HEK293 (cell line): ENCODE measurements around the gene TMEM231.
"Not testable (repeated sequence)": the region's sequence is repeated elsewhere in the genome, so short reads cannot be mapped to it uniquely, and the experiment has no call there.

ENCODE experiments used
- CTCF ChIA-PET: fragments of 350-600 bp; formaldehyde crosslinking; extraction: SDS; loops from one replicate; lab custom pipeline; 2021; ENCODE audit warnings: antibody characterized with exemption; lab: Yijun Ruan, JAX
- POLR2A ChIA-PET: fragments of 300-600 bp; formaldehyde crosslinking; extraction: SDS; loops from one replicate; lab custom pipeline; 2020; ENCODE audit warnings: antibody characterized with exemption, inconsistent platforms; lab: Yijun Ruan, JAX
- H3K27ac ChIP-seq: fragments of 200-500 bp; sonication (Bioruptor generic); 2 replicates; pipeline ENCODE4 v1.5.1; 2014; ENCODE audit warnings: low read depth, low read length, control low read depth, inconsistent platforms; ENCODE audit errors: extremely low read depth
- H3K36me3 ChIP-seq, 2 experiments: fragments of 200-500 bp in 1 of 2; sonication (Bioruptor generic) in 1 of 2; 1 replicate in 1 of 2; 2 replicates in 1 of 2; pipeline ENCODE4 v1.5.1; 2014 to 2017; ENCODE audit warnings: inconsistent platforms in 2 of 2, low read length in 2 of 2; ENCODE audit not compliant: control insufficient read depth in 2 of 2, insufficient read depth in 1 of 2
- H3K4me1 ChIP-seq: fragments of 200-500 bp; sonication (Bioruptor generic); 2 replicates; pipeline ENCODE4 v1.5.1; 2014; ENCODE audit warnings: mild to moderate bottlenecking, low read length, inconsistent platforms; ENCODE audit not compliant: control insufficient read depth, insufficient read depth
- H3K4me3 ChIP-seq: 2 replicates; pipeline ENCODE4 v1.5.1; 2011; ENCODE audit warnings: low read depth, mild to moderate bottlenecking, control low read depth, low read length, moderate library complexity
- H3K9me3 ChIP-seq: fragments of 200-500 bp; sonication (Bioruptor generic); 2 replicates; pipeline ENCODE4 v1.5.1; 2014; ENCODE audit warnings: low read depth, low read length, inconsistent platforms; ENCODE audit not compliant: control insufficient read depth, insufficient read depth
- EGR2 ChIP-seq: fragments of 450-650 bp; formaldehyde crosslinking; IDR thresholded peaks from 2 replicates; pipeline ENCODE4 v1.5.1; 2016; ENCODE audit warnings: low read depth, missing biosample characterization, missing genetic modification characterization
- KLF16 ChIP-seq: fragments of 450-650 bp; formaldehyde crosslinking; IDR thresholded peaks from 2 replicates; pipeline ENCODE4 v1.5.1; 2017; ENCODE audit warnings: missing biosample characterization, missing genetic modification characterization
- MZF1 ChIP-seq: fragments of 450-650 bp; formaldehyde crosslinking; IDR thresholded peaks from 2 replicates; pipeline ENCODE4 v1.5.1; 2017; ENCODE audit warnings: missing biosample characterization, missing genetic modification characterization, borderline replicate concordance
- RBAK ChIP-seq: fragments of 450-650 bp; formaldehyde crosslinking; IDR thresholded peaks from 2 replicates; pipeline ENCODE4 v1.5.1; 2016; ENCODE audit warnings: missing biosample characterization, missing genetic modification characterization
- ZFP37 ChIP-seq: fragments of 450-650 bp; formaldehyde crosslinking; IDR thresholded peaks from 2 replicates; pipeline ENCODE4 v1.5.1; 2016; ENCODE audit warnings: missing biosample characterization, missing genetic modification characterization
- ZFP41 ChIP-seq: fragments of 450-650 bp; formaldehyde crosslinking; IDR thresholded peaks from 2 replicates; pipeline ENCODE4 v1.5.1; 2016; ENCODE audit warnings: missing biosample characterization, missing genetic modification characterization, borderline replicate concordance
- ZFP69B ChIP-seq: fragments of 450-650 bp; formaldehyde crosslinking; IDR thresholded peaks from 2 replicates; pipeline ENCODE4 v1.5.1; 2016; ENCODE audit warnings: missing biosample characterization, missing genetic modification characterization
- ZNF169 ChIP-seq: fragments of 450-650 bp; formaldehyde crosslinking; IDR thresholded peaks from 2 replicates; pipeline ENCODE4 v1.5.1; 2016; ENCODE audit warnings: missing biosample characterization, missing genetic modification characterization
- ZNF214 ChIP-seq: fragments of 450-650 bp; formaldehyde crosslinking; IDR thresholded peaks from 2 replicates; pipeline ENCODE4 v1.5.1; 2017; ENCODE audit warnings: missing biosample characterization, mild to moderate bottlenecking, missing genetic modification characterization, borderline replicate concordance
- ZNF292 ChIP-seq: fragments of 450-650 bp; formaldehyde crosslinking; IDR thresholded peaks from 2 replicates; pipeline ENCODE4 v1.5.1; 2016; ENCODE audit warnings: low read depth, missing biosample characterization, missing genetic modification characterization, borderline replicate concordance
- ZNF311 ChIP-seq: fragments of 450-650 bp; formaldehyde crosslinking; IDR thresholded peaks from 2 replicates; pipeline ENCODE4 v1.5.1; 2017; ENCODE audit warnings: missing biosample characterization, missing genetic modification characterization, borderline replicate concordance
- ZNF341 ChIP-seq: fragments of 450-650 bp; formaldehyde crosslinking; IDR thresholded peaks from 2 replicates; pipeline ENCODE4; 2016; ENCODE audit warnings: low read depth, missing biosample characterization, missing genetic modification characterization
- ZNF366 ChIP-seq: fragments of 450-650 bp; formaldehyde crosslinking; conservative IDR thresholded peaks from 2 replicates; pipeline ENCODE4 v1.5.1; 2016; ENCODE audit warnings: missing biosample characterization, missing genetic modification characterization
- ZNF404 ChIP-seq: fragments of 450-650 bp; formaldehyde crosslinking; IDR thresholded peaks from 2 replicates; pipeline ENCODE4 v1.5.1; 2017; ENCODE audit warnings: missing biosample characterization, missing genetic modification characterization
- ZNF501 ChIP-seq: fragments of 450-650 bp; formaldehyde crosslinking; IDR thresholded peaks from 2 replicates; pipeline ENCODE4 v1.5.1; 2016; ENCODE audit warnings: missing biosample characterization, missing genetic modification characterization
- ZNF529 ChIP-seq: fragments of 450-650 bp; formaldehyde crosslinking; IDR thresholded peaks from 2 replicates; pipeline ENCODE4 v1.5.1; 2017; ENCODE audit warnings: missing genetic modification characterization, missing biosample characterization; ENCODE audit not compliant: insufficient replicate concordance
- ZNF585B ChIP-seq: fragments of 450-650 bp; formaldehyde crosslinking; IDR thresholded peaks from 2 replicates; pipeline ENCODE4 v1.5.1; 2016; ENCODE audit warnings: missing biosample characterization, missing genetic modification characterization
- ZNF596 ChIP-seq: fragments of 450-650 bp; IDR thresholded peaks from 2 replicates; pipeline ENCODE4 v1.5.0; 2018; ENCODE audit warnings: missing biosample characterization, mild to moderate bottlenecking, missing genetic modification characterization, moderate library complexity
- ZNF610 ChIP-seq: fragments of 450-650 bp; formaldehyde crosslinking; IDR thresholded peaks from 2 replicates; pipeline ENCODE4 v1.5.1; 2016; ENCODE audit warnings: missing biosample characterization, missing genetic modification characterization, borderline replicate concordance
- ZNF768 ChIP-seq: fragments of 450-650 bp; formaldehyde crosslinking; IDR thresholded peaks from 2 replicates; pipeline ENCODE4 v1.5.1; 2018; ENCODE audit warnings: missing biosample characterization, mild to moderate bottlenecking, missing genetic modification characterization
- ZNF792 ChIP-seq: fragments of 450-650 bp; formaldehyde crosslinking; IDR thresholded peaks from 2 replicates; pipeline ENCODE4 v1.5.1; 2016; ENCODE audit warnings: missing biosample characterization, missing genetic modification characterization
- ZSCAN4 ChIP-seq: fragments of 450-650 bp; formaldehyde crosslinking; IDR thresholded peaks from 2 replicates; pipeline ENCODE4 v1.5.1; 2017; ENCODE audit warnings: missing biosample characterization, missing genetic modification characterization
- TF ChIP-seq, protein P1 (sequence below): fragments of 450-650 bp; formaldehyde crosslinking; IDR thresholded peaks from 2 replicates; pipeline ENCODE4 v1.5.1; 2016; ENCODE audit warnings: missing biosample characterization, missing genetic modification characterization
- TF ChIP-seq, protein P2 (sequence below): fragments of 450-650 bp; formaldehyde crosslinking; IDR thresholded peaks from 2 replicates; pipeline ENCODE4 v1.5.1; 2017; ENCODE audit warnings: missing biosample characterization, missing genetic modification characterization

The TMEM231 gene

GRCh38 chr16:75502916-75503605 lies 53.0 kb downstream of the TMEM231 start (continued):
- no peak for TF ChIP-seq ZNF792 (tag by site-specific recombination)
- no peak for TF ChIP-seq ZNF501 (tag by site-specific recombination)
- TF ChIP-seq RBAK = no peak
- TF ChIP-seq ZNF341 (tag by site-specific recombination) = no peak

DNA sequence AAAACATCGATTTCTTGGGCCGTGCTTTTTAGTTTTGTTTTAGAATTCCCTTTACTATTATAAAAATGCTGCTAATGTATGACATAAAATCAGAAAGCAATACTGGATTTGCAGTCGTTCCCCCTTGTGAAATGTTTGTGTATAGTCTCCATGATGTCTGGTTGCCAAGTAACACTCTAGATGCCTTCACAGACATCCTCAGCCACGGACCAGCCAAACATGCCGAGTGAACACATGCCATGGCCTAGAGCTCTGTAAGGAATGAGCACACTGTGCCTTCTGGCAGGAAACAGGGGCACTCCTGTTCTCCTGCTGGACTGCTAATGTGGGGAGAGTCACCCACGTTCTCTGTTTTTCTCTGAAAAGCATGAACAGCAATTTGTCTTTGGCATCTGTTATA lies 54.2 kb downstream of the TMEM231 start:
- peaks cover 13% of the 10 kb centered on the region for H3K4me1 ChIP-seq
- H3K4me3 ChIP-seq, POLR2A ChIA-PET, H3K9me3 ChIP-seq, H3K36me3 ChIP-seq, H3K27ac ChIP-seq: not testable (repeated sequence)
- CTCF ChIA-PET = interaction anchor here (0.7 to 1.2 kb wide), 2 partner anchors 15 to 30 kb away, joined by 3 to 5 read pairs; no protein-coding TSS in a partner anchor

- Histone ChIP-seq H3K27ac (no peak overlapping the region), H3K4me1 (peaks cover 13% of the 10 kb centered on the region), H3K4me3 (no peak overlapping the region)
- CTCF ChIA-PET = interaction anchor here (1.2 kb wide), 1 partner anchor 16 kb away, joined by 5 read pairs; no protein-coding TSS in a partner anchor
- TF ChIP-seq ZNF585B (tag by site-specific recombination) = no peak
- TF ChIP-seq ZNF768 = no peak
- no peak for TF ChIP-seq ZFP41
- no peak for TF ChIP-seq ZNF366 (tag by site-specific recombination)
- TF ChIP-seq ZFP69B (tag by site-specific recombination) = no peak
- TF ChIP-seq ZNF610 = no peak
- TF ChIP-seq MZF1 (tag by site-specific recombination) = no peak
- TF ChIP-seq ZNF404 (tag by site-specific recombination) = no peak
- no peak for TF ChIP-seq KLF16 (tag by site-specific recombination)
- TF ChIP-seq ZNF292 = no peak
- no peak for TF ChIP-seq ZNF214 (tag by site-specific recombination)
- TF ChIP-seq, protein P1, sequence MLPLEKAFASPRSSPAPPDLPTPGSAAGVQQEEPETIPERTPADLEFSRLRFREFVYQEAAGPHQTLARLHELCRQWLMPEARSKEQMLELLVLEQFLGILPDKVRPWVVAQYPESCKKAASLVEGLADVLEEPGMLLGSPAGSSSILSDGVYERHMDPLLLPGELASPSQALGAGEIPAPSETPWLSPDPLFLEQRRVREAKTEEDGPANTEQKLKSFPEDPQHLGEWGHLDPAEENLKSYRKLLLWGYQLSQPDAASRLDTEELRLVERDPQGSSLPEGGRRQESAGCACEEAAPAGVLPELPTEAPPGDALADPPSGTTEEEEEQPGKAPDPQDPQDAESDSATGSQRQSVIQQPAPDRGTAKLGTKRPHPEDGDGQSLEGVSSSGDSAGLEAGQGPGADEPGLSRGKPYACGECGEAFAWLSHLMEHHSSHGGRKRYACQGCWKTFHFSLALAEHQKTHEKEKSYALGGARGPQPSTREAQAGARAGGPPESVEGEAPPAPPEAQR (tag by site-specific recombination) = no peak
- TF ChIP-seq, protein P2, sequence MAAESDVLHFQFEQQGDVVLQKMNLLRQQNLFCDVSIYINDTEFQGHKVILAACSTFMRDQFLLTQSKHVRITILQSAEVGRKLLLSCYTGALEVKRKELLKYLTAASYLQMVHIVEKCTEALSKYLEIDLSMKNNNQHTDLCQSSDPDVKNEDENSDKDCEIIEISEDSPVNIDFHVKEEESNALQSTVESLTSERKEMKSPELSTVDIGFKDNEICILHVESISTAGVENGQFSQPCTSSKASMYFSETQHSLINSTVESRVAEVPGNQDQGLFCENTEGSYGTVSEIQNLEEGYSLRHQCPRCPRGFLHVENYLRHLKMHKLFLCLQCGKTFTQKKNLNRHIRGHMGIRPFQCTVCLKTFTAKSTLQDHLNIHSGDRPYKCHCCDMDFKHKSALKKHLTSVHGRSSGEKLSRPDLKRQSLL (tag by site-specific recombination) = no peak
- TF ChIP-seq ZFP37 (tag by site-specific recombination) = no peak
- TF ChIP-seq ZNF169 = no peak
- no peak for TF ChIP-seq EGR2
- TF ChIP-seq ZNF529 = no peak
- no peak for TF ChIP-seq ZSCAN4 (tag by site-specific recombination)
- TF ChIP-seq ZNF311 (tag by site-specific recombination) = no peak
- TF ChIP-seq ZNF596 (tag by site-specific recombination) = no peak
- TF ChIP-seq, all 188 proteins: peak for 0
- Histone ChIP-seq H3K36me3 (no peaks in the 10 kb centered on the region), H3K9me3 (no peaks in the 10 kb centered on the region)
- POLR2A ChIA-PET = no interaction called here
These were observed 54.7 kb downstream of the TMEM231 start for GRCh38 chr16:75501359-75501758.
